Measurements from ENCODE around the gene MAOA.
"Not testable (repeated sequence)": the region's sequence is repeated elsewhere in the genome, so short reads cannot be mapped to it uniquely, and the experiment has no call there.

The MAOA gene

GRCh38 chrX:43661521-43662240, 5.6 kb downstream of the MAOA start:
- no peak for DNase-seq (ENCODE audit: low read depth in 1 of 2, low spot score in 1 of 2)

- no peak for DNase-seq (ENCODE audit: low read depth in 1 of 2, low spot score in 1 of 2)
Observed at GRCh38 chrX:43663173-43663572, 7.1 kb downstream of the MAOA start.

DNA sequence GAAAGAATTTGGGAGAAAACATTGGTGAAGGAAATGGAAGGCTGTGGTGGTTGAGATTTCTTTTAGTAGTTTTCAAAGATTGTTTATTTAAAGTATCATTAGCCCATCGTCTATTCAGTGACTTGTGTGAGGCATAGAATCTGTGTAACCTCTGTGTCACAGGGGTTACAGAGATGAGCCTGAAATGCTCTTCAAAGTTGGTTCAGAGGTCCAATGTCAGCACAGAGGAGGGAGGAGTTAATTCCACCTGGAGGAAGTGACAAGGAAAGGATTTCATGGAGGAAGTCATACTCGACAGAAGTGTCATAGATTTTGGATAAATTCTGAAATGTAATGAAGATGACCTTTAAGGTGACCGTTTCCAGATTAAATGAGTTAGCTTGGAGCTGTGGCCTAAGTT, 8.2 kb downstream of the MAOA start:
- DNase-seq (ENCODE audit: low read depth in 1 of 2, low spot score in 1 of 2): no peak

DNA sequence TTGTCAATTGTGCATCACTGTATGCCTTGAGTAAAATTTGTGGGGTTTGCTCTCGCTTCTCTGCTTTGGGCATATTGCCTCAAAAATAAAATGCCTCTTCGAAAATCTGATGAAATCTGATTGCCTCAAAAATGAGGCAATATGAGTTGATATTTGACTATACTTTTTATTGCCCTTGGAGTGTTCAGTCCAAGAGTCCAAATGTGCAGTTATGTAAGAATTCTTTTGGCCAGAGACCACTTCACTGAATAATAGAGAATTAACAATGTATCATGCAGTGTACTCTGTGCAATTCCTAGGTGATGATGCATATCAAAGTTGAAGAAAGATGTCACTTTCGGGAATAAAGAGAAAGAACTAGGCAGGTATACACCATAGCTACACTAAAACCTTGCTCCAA, 8.6 kb downstream of the MAOA start:
- no peak for DNase-seq (ENCODE audit: low read depth in 1 of 2, low spot score in 1 of 2)

DNA sequence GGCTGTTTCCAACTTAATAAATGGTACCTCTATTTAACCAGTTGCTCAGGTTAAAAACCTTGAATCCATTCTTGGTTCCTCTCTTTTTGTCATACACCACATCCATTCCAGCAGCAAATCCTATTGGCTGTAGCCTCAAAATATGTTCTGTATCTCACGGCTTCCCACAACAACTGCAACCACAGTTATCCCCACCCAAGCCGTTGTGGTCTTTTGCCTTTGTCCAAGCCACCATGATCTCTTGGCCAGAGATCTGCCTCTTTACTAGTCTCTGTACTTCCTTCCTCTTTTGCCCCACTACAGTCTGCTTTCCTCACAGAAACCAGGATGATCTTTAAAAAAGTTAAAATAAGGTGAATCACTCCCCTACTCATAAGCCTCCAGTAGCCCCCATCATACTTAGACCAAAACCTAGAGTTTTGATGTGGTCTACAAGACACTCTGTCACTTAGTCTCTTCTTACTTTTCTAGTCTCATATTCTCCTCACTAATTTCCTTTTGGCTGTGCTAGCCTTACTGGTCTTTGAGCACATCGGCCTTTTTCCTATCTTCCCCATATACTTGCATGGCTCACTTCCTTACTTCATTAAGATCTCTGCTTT, 10.3 kb downstream of the MAOA start:
- no peak for DNase-seq (ENCODE audit: low read depth in 1 of 2, low spot score in 1 of 2)

- DNase-seq (ENCODE audit: low read depth in 1 of 2, low spot score in 1 of 2): not testable (repeated sequence)
Observed at GRCh38 chrX:43675965-43676628, 20.0 kb downstream of the MAOA start.

- no peak for DNase-seq (ENCODE audit: low read depth in 1 of 2, low spot score in 1 of 2)
Observed at GRCh38 chrX:43676971-43677572, 21.0 kb downstream of the MAOA start.

GRCh38 chrX:43677993-43678392, 21.9 kb downstream of the MAOA start:
- no peak for DNase-seq (ENCODE audit: low read depth in 1 of 2, low spot score in 1 of 2)

GRCh38 chrX:43679058-43679457, 23.0 kb downstream of the MAOA start:
- DNase-seq (ENCODE audit: low read depth in 1 of 2, low spot score in 1 of 2): no peak

- no peak for DNase-seq (ENCODE audit: low read depth in 1 of 2, low spot score in 1 of 2)
Observed at GRCh38 chrX:43679778-43680177, 23.7 kb downstream of the MAOA start.

- no peak for DNase-seq (ENCODE audit: low read depth in 1 of 2, low spot score in 1 of 2)
Observed at GRCh38 chrX:43682726-43683125, 26.6 kb downstream of the MAOA start.

GRCh38 chrX:43685221-43685620, 29.1 kb downstream of the MAOA start:
- no peak for DNase-seq (ENCODE audit: low read depth in 1 of 2, low spot score in 1 of 2)

- DNase-seq (ENCODE audit: low read depth in 1 of 2, low spot score in 1 of 2): no peak
Observed at GRCh38 chrX:43688586-43688985, 32.5 kb downstream of the MAOA start.

DNA sequence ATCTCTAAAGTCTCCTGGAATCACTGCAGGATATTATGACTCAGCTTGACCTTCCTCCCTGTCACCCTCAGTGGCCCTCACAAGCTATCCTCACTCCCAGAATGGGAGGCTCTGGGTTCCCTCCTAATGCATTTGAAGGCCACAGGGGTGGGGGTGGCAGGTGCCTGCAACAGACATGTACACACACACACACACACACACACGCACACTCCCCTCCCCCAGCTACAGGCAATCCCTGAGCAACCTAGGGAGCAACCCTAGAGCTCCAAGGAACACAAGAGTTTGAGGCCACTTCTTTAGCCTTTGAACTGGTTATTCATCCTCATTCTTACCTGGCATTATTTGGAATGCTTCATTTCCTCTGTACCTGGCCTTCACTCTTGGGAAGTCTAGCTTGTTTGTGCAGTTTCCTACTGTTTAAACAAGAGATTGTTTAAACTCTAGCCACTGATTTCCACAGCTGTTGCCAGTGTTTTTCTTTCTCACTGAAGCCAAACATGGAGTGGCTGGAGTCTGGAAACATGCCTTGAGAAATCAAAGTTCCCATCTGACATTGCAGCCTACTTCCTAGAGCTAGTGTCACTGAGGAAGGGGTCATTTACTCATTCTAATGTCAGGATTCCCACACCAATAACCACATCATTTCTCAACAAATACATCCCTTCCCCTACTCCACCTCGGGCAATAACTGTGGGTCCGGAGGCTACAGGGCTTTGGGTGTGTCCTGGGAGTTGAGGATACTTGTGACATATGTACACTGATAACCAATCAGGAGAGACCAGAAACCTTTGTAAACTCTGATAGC, 37.7 kb downstream of the MAOA start:
- no peak for DNase-seq (ENCODE audit: low read depth in 1 of 2, low spot score in 1 of 2)

- DNase-seq (ENCODE audit: low read depth in 1 of 2, low spot score in 1 of 2): no peak
Observed at GRCh38 chrX:43699475-43699874, 43.4 kb downstream of the MAOA start.

DNA sequence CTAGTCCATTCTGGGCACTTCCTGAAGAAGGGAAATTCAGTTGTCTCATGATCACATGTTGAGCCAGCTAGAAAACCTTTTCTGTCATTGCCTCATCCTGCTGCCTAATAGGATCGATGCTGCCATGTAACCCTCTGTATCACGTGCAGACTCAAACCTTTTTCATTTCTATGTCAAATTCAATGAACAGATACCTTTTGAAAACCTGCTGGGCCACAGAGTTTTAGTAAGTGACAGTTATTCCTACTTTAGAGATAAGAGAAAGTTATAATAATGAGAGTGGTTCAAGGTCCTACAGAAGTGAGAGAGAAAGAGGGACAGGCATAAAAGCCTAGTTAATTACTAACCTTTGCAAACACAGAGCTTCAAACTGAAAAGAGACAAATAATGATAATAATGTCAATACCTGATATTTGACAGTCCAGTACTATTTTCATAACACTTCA, 46.0 kb downstream of the MAOA start:
- no peak for DNase-seq (ENCODE audit: low read depth in 1 of 2, low spot score in 1 of 2)

GRCh38 chrX:43702660-43703059, 46.6 kb downstream of the MAOA start:
- no peak for DNase-seq (ENCODE audit: low read depth in 1 of 2, low spot score in 1 of 2)

- no peak for DNase-seq (ENCODE audit: low read depth in 1 of 2, low spot score in 1 of 2)
Observed at GRCh38 chrX:43703211-43703791, 47.2 kb downstream of the MAOA start.

DNA sequence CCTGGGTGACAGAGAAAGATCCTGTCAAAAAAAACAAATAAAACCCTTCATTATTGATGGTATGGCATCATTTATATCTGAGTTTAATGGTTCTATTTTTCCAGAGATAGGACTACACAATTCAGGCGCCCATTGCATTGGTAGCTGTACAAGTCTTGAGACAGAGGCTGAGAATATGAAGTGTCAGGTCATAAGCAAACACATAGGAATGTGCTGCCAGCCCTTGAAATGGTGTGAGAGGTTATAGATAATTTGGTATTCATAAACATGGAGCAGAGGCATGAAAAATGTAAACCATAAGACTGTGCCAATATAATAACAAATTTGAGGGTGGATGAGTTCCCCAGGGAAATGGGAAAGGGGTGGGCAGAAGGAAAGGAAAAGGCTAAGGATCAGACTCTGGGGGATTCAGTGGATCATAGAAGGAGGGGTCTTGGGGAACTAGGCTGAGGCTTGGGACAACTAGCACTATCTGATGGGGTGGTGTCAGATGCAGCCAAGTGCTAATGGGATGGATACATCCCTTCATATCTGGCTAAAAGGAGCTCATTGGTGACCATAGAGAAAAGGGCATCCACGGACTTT, 50.8 kb downstream of the MAOA start:
- no peak for DNase-seq (ENCODE audit: low read depth in 1 of 2, low spot score in 1 of 2)

DNA sequence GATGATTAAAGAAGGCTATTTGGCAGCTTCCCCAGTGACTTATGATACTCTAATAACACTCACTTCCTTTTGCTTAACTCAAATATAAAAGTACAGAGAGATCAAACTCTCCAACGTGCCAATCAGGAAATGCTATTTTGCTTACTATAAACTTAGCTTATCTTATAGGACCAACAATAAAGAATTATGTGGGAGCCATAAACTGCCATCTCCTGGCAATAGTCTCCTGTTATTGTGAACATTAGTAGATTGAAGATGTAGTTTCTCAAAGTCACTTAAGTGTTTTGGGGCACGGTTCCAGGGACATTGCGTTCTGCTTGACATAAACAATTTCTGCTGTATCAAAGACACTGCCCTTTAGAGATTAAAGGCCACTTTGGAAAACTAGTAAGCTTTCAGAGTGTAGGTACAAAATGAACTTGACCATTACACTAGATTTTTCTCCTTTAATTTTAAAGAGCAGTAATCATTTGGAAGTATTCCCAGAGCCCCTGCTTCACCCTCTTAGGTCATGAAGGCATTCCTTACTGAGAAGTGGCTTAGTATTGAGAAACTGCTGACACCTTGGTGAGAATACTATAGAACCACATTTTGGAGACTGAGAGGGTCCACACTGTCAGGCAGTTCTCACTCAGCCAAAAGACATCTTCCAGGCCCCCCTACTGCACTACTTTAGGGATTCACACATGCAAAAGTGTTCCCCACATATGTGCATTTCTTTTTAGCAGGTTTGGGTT, 51.9 kb downstream of the MAOA start:
- DNase-seq (ENCODE audit: low read depth in 1 of 2, low spot score in 1 of 2): no peak

All from stimulated activated CD4-positive, alpha-beta T cell treated with anti-CD3 and anti-CD28 coated beads, Interleukin-15, amount 100 ng/mL, for 1 hour (primary cell).